SHP77 treated with DMSO at 0.1 percent for 48 hours (cell line): Measurements from ENCODE around the gene SRC.

Experiments used
- DNase-seq: peaks from one replicate; lab custom pipeline; 2025; lab: John Stamatoyannopoulos, UW

Gene SRC

DNA sequence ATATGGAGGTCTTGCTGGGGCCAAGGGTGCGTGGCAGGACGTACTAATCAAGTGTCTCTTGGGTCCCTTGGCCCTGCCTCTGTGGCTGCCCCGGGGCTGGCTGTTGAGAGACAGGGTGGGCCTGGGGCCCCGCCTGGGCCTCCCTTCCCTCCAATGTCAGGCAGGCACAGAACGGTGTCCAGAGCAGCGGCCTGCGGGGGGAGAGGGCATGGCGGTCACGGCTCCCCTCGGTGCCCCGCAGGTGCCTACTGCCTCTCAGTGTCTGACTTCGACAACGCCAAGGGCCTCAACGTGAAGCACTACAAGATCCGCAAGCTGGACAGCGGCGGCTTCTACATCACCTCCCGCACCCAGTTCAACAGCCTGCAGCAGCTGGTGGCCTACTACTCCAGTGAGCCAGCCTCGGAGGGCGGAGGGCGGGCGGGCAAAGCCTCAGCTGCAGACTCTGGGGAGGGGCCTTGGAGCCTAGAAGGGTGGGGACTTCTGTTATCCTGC, 50.0 kb downstream of the SRC start:
- DNase-seq = peak; percentile 64

DNA sequence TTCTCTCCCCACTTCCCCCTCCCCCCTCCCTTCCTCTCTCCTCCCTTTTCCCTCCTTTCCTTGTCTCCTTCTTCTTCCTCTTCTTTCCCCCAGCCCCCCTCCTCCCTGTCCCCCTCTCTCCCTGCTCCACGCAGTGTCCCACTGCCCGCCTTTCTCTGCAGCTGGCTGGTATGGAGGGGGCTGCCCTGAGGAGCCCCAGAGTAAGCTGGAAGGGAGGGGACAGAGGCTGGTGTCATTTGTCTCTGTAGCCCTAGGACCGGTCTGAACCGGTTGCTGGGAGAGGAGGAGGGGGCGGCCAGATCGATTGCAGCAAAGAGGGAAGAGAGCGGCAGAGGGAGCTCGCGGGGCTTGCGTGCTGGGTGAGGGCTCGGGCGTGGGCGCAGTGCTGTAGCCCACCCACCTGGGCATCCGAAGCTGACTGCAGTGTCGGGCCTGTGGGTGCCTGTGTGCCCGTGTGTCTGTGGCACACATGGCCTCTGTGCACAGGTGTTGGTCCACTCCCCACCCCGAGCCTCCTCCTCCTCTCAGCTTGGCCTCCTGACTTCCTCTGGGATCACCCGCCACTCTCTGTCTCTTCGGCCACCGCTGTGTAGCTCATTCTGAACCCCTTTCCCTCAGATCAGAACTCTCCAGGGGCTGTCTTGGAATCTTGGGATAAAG, 50.6 kb downstream of the SRC start:
- peak; percentile 63 for DNase-seq

DNA sequence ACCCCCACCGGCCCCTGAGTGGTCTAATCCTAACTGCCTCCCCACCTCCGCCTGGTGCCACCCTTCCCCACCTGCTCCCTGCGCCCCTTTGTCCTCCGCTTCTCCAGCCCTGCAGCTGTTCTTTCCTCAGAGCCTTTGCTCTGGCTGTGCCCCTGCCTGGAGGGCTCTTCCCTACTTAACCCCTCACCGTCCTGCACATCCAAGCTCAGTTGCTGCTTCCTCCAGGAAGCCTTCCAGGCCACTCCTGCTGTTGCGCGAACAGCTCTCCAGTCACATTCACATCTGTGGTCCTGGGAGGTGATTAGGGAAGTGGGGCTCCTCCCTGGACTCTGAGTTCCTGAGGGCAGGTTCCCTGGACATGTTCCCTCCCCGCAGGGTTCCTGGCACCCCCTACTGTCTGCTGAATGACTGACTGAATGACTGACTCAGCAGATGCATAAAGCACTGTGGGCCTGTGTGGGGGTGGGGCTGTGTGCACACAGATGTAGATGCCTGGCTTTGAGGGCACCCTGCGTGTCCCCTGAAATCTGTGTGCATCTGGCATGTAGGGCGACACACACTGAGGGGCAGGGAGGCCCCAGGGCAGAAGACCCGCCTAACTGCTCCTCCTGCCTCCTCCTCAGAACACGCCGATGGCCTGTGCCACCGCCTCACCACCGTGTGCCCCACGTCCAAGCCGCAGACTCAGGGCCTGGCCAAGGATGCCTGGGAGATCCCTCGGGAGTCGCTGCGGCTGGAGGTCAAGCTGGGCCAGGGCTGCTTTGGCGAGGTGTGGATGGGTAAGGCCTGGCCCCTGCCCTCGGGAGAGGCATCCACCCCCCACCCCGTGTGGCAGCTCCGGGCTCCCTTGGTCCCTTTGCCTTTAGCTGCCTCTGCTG, 51.4 kb downstream of the SRC start:
- no peak for DNase-seq

DNA sequence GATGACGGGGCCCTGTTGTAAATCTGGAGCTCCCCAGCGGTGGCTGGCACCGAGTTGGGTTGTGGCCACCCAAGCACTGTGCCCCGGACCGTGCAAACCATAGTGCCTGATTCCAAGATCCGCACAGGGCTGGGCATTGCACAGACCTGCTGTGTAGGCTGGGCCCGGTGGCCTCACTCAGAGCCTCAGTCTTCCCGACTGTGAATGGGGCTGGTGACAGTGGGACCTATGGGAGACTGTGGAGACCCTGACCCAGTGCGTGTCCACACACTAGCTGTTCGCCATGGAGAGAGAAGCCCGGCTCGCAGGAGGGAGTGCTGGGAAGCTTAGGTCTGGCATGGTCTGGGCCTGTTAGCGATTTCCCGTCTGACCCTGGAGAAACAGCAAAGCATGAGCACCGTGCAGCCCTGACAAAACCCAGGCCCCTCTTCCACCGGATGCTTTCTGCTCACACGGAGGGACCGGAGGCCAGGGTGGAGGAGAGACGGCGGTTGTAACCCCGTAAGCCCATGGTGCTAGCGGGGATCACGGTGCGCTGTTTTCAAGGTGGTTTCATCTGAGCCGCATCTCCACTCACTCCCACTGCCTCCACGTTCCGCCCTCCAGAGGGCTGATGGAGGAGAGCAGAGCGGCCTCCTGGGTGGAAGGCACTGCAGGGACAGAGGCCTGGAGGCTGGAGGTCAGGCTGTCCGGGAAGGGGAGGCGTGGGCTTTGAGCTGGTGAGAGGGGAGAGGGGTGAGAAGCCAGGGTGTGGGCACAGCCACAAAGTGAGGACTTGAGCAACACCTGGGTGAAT, 52.2 kb downstream of the SRC start:
- DNase-seq = no peak

DNA sequence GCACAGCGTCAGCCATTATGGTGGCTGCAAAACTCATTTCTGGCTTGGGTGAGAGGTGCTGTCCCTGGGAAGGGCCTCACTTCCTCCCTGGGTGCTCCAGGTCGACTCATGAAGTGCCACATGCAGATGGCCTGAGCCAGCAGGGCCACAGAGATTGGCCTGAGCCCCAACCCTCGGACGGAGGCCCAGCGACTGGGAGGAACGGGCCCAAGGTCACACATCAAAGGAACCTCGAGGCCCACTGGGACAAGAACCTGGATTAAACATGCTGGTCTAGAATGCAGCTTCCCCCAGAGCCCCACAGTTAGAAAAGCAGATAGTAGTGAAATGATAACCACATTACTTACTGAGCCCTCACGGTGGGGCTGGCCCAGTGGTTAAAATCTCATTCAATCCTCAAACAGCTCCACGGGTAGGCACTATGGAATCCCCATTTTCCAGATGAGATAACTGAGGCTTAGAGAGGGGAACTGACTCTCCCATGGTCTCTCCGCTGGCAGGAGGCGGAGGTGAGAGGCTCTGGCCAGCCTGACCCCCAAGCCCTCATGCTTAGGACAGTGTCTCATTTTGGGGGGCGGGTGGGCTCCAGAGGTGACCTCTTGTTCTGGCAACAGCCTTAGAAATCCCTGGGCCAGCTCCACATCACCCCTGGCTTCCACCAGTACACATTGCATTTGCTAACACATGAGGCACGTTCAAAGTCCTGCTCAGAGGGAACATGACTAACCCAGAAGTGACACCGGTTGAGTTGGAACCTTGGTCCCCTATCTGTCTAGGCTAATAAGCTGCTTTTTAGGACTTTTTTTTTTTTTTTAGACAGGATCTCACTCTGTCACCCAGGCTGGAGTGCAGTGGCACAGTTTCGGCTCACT, 53.0 kb downstream of the SRC start:
- DNase-seq = no peak

DNA sequence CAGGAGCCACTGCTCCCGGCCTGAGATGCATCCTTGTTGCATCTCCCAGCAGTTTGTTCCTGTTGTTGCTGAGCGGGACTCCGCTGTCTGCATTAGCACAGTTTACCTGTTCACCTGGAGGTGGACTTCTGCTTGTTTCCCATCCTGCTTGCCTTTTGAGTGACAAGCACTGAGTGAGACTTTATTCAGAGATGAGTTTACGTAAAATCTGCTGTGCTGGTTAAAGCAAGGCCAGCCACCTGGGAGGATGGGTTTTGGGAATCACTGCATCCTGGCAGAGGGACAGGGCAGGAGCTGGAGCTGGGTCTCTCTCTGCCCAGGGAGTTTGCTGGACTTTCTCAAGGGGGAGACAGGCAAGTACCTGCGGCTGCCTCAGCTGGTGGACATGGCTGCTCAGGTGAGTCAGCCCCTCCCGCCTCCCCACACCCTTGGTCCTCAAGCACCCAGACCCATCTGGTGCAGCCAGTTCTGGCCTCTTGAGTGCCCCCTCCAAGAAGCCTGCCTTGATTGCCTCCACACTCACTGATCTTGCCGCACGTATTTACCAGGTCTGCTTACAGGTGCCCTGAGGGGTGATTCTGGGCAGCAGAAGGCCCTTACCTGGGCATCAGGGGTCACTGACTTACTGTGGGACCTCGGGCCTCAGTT, 55.5 kb downstream of the SRC start:
- no peak for DNase-seq

DNA sequence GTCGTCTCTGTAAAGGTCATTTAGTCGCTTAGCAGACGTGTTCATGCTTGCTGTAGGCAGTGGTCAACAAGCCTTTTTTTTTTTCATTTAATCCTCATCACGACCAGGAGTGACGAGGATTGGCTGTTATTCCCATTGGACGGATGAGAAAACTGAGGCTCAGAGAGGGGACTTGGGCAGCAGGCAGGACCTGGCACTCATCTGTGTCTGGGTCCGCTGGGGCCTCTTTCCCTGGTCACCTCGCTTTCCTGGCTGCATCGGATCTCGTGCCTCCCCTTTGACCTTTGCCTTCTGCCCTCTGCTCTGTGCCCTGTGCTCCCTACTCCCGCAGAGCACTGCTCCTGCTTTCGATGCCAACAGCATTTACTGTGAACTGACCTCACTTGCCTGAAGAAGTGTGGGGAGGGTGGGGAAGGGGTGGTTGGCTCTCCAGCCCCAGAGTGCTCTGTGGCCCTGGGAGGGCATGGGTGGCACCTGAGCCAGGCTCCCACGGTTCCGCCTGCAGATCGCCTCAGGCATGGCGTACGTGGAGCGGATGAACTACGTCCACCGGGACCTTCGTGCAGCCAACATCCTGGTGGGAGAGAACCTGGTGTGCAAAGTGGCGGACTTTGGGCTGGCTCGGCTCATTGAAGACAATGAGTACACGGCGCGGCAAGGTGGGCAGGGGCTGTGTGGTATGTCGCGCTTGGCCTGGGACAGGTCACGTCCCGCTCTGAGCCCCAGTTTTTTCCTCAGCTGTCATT, 56.2 kb downstream of the SRC start:
- no peak for DNase-seq

DNA sequence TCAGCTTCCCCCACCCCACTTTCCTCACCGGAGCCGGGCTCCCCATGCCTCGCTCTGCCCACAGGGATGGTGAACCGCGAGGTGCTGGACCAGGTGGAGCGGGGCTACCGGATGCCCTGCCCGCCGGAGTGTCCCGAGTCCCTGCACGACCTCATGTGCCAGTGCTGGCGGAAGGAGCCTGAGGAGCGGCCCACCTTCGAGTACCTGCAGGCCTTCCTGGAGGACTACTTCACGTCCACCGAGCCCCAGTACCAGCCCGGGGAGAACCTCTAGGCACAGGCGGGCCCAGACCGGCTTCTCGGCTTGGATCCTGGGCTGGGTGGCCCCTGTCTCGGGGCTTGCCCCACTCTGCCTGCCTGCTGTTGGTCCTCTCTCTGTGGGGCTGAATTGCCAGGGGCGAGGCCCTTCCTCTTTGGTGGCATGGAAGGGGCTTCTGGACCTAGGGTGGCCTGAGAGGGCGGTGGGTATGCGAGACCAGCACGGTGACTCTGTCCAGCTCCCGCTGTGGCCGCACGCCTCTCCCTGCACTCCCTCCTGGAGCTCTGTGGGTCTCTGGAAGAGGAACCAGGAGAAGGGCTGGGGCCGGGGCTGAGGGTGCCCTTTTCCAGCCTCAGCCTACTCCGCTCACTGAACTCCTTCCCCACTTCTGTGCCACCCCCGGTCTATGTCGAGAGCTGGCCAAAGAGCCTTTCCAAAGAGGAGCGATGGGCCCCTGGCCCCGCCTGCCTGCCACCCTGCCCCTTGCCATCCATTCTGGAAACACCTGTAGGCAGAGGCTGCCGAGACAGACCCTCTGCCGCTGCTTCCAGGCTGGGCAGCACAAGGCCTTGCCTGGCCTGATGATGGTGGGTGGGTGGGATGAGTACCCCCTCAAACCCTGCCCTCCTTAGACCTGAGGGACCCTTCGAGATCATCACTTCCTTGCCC, 57.4 kb downstream of the SRC start:
- no peak for DNase-seq

DNA sequence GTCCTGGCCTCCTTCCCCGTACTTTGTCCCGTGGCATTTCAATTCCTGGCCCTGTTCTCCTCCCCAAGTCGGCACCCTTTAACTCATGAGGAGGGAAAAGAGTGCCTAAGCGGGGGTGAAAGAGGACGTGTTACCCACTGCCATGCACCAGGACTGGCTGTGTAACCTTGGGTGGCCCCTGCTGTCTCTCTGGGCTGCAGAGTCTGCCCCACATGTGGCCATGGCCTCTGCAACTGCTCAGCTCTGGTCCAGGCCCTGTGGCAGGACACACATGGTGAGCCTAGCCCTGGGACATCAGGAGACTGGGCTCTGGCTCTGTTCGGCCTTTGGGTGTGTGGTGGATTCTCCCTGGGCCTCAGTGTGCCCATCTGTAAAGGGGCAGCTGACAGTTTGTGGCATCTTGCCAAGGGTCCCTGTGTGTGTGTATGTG, 58.5 kb downstream of the SRC start:
- DNase-seq = no peak

DNA sequence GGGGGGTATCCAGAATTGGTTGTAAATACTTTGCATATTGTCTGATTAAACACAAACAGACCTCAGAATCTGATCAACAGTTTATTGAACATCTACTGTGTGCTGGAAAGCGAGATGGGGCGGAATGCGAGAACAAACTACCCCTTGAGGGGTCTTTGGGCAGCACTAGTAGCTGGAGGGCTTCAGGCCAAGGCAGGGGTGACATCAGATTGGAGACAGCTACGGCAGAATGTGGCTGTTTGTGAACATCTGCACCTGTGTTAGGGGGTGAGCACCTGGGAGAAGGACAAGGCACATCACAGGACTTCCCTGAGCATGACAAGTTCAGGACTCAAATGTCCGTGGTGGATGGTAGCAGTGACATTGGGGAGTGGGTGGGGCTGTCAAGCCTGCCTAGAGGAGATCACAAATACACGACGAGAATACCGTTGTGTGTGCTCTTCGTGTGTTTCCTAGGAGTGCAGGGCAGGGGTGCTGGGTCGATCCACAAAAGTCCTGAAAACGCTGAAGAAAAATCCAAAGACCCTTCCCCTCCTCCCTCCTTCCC, 59.5 kb downstream of the SRC start:
- no peak for DNase-seq

DNA sequence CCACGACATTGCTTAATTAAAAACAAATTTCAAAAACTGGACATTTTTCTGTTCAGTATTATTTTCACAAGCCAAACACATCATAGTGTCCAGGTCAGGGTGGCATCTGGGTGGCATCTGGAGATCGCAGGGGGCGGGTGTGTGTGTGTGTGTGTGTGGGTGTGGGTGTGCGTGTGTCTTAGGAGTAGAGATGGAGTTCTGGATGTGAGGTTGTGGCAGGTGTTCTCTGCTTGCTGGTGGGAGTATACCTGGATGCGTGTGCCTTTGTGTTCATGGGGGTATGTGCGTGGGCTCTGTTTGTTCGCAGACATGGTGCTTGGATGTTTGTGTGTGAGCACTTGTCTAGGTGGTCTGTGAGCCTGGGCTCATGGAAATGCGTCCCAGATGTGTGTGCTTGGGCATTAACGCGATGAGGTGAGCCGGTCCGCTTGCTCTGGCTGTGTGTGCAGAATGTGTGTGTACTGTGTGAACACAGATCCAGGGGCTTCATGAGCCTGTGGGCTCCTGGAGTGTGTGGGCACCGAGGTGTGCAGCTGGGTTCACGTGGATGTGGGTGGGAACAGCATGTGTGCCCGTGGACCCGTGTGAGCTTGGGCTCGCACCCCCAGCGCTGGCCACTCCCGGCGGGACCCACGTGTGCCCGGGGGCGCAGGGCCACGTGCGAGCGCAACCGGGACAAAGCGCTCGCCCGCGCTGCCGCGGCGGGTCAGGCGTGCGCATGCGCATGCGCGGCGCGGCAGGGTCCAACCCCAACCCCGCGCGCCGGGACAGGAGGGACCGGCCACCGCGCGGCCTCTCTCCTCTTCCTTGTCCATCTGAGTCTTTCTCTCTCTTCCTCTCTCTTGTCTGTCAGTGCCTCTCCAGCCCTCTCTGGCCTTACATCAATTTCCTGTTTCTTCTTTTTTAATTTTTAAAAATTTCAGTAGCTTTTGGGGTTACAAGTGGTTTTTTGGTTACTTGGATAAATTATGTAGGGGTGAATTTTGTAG, 60.4 kb downstream of the SRC start:
- no peak for DNase-seq

DNA sequence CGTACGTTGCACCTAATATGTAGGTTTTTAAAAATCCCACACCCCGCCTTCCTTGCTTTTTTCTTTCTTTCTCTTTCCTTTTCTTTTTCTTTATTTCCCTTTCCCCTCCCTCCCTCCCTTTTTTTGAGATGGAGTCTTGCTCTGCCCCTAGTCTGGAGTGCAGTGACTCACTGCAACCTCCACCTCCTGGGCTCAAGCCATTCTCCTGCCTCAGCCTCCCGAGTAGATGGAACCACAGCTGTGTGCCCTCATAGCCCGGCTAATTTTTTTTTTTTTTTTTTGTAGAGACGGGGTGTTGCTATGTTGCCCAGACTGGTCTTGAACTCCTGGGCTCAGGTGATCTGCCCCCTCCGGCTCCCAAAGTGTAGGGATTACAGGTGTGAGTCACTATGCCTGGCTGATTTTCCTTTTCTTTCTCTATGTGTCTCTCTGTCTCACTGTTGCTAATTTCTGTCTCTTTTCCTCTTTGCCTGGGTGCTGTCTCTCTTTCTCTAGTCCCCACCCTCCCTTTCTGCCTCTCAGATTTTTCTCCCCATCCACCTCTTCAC, 61.2 kb downstream of the SRC start:
- DNase-seq = no peak

DNA sequence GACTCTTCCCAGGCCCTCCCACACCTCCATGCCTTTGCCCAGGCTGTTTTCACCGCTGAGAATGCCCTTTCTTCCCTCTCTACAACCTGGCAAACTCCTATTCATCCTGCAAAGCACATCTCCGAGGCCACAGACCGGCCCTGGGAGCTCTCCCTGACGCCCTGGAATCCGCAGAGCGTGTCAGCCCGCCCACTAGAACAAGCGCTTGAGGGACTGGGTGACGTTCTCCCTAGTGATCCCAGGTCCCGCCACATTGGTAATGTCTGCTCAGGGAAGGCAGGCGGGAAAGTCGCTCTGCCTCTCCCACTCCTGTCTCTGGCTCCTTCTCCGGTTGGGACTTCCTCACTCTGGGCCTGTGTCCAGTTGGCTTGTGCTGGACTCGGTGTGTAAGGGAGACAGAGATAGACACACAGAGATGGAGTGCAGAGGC, 61.6 kb downstream of the SRC start:
- no peak for DNase-seq

DNA sequence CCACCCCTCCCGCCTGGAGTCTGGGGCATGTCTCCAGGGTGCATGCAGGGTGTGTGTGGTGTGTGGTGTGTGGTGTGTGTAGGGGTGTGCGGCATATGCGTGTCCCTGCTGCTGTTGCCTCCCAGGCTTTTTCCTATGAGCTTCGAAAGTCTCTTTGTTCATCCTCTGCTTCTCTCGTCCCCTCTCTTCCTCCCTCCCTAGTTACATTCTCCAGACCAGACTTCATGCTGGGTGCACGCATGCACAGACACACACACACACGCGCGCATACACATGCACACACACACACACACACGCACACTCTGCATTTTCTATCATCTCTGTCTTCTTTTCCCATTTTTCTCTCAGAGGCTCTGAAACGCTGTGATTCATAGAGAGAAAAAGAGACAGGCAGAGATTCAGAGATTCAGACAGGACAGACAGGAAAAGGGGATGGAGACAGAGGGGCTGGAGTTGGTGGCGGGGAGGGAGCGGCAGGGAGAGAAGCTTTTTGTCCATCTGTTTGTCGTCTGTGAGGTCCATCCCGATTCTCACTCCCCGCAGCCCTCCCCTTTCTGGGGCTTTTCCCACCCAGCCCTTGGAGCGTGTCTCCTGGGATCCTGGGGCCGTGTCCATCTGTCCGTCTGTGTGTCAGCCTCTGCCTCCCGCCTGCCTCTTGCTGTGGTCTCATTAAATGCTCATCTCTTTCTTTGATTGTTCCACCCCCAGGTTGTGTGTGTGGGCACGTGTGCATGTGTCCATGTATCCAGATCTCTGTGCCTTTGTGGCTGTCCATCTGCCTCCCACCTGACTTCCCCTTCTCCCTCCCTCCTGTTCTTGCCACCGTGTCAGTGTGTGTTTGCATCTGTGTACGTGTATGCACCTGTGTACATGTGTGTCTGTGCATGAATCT, 62.6 kb downstream of the SRC start:
- DNase-seq = no peak

DNA sequence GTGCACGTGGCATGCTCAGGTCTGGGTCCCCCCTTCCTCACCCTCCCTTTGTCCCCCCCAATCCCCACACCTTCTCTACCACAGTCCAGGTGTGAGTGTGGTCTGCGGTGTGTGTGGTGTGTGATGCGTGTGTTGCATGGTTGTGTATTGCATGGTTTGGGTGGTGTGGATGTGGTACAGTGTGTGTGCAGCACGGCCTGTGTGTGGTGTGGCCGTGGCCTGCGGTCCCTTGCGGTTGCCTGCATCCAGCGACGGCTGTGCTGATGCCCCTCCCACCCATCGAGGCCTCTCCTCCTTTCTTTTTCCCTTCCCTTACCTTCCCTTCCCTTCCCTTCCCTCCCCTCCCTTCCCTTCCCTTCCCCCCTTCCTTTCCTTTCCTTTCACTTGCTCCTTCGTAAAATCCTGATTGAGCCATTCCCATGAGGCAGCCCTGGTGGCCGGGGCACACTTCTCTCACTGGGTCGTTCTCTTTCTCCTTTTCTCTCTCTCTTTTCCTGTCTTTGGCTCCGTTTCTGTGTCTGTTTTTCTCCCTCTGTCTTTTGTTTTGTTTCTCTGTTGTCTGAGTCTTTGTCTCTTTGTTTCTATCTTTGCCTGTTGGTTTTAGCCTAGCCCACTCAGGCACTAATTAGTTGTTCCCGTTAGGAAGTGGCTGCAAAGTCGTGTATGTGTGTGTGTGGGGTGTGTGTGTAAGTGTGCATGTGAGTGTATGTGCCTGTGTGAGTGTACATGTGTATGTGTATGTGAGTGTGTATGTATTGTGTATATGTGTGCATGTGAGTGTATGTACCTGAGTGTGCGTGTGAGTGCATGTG, 65.7 kb downstream of the SRC start:
- DNase-seq = no peak

DNA sequence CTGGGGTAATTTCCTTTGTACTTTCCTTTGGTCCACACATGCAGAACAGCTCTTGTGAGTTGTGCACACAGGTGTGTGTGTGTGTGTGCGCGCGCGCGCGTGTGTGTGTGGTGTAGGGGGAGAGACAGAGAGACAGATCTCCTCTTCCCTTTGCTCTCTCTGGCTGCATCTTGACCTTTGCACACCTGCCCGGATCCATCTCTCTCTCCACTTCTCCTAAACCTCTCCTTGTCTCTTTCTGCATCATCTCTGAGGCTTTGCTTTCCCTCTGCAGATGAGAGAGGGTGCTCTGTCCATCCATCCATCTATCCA, 67.0 kb downstream of the SRC start:
- no peak for DNase-seq
